Fibroblast of lung (primary cell): ENCODE data around the gene RAPGEF6. TPM values are rescaled to one million over a fixed set of nuclear protein-coding genes. Genes with fewer than 3 reads are reported as not detected.

Experiments
- DNase-seq, 2 donors: peaks; one replicate each; pipeline versions ENCODE4 v3.0.0 to v3.0.0-alpha.2; 2010; ENCODE audit warnings: low read depth in 2 of 2
- H2AFZ ChIP-seq: 2 replicates; pipeline ENCODE4 v1.5.1; 2012; ENCODE audit warnings: low read length, control low read depth, inconsistent platforms
- H3K27ac ChIP-seq: 2 replicates; pipeline ENCODE4 v1.5.1; 2011; ENCODE audit warnings: low read length, control low read depth; ENCODE audit not compliant: insufficient read depth
- H3K27me3 ChIP-seq: 2 replicates; pipeline ENCODE4 v1.5.1; 2011; ENCODE audit warnings: mild to moderate bottlenecking, low read length; ENCODE audit not compliant: control insufficient read depth, insufficient read depth
- H3K36me3 ChIP-seq: 2 replicates; pipeline ENCODE4 v1.5.1; 2011; ENCODE audit warnings: low read length; ENCODE audit not compliant: control insufficient read depth, insufficient read depth
- H3K4me1 ChIP-seq: 2 replicates; pipeline ENCODE4 v1.5.1; 2011; ENCODE audit warnings: low read length; ENCODE audit not compliant: control insufficient read depth, insufficient read depth; ENCODE audit errors: extremely low read depth
- H3K4me2 ChIP-seq: 2 replicates; pipeline ENCODE4 v1.5.1; 2011; ENCODE audit warnings: low read length, control low read depth; ENCODE audit not compliant: insufficient read depth; ENCODE audit errors: extremely low read depth
- H3K4me3 ChIP-seq, 4 experiments: fragments of 200-600 bp in 1 of 4; sonication (generic) in 1 of 4; replicated peaks in 1 of 4; 2 replicates each; pipeline ENCODE4 v1.5.1; 2011 to 2016; ENCODE audit warnings: low read length in 4 of 4, low read depth in 3 of 4, mild to moderate bottlenecking in 3 of 4, control low read depth in 2 of 4, inconsistent platforms in 1 of 4, mixed read lengths in 1 of 4; ENCODE audit not compliant: insufficient read depth in 1 of 4; ENCODE audit errors: control extremely low read depth in 1 of 4
- H3K79me2 ChIP-seq: 2 replicates; pipeline ENCODE4 v1.5.1; 2012; ENCODE audit warnings: mild to moderate bottlenecking, low read length, inconsistent platforms; ENCODE audit not compliant: control insufficient read depth, insufficient read depth
- H3K9ac ChIP-seq: 2 replicates; pipeline ENCODE4 v1.5.1; 2011; ENCODE audit warnings: mild to moderate bottlenecking, low read length, control low read depth; ENCODE audit not compliant: insufficient read depth
- H3K9me3 ChIP-seq: 2 replicates; pipeline ENCODE4 v1.5.1; 2012; ENCODE audit warnings: low read depth, low read length; ENCODE audit not compliant: control insufficient read depth, insufficient read depth
- H4K20me1 ChIP-seq: 2 replicates; pipeline ENCODE4 v1.5.1; 2011; ENCODE audit warnings: low read length; ENCODE audit not compliant: control insufficient read depth, insufficient read depth; ENCODE audit errors: extremely low read depth
- EZH2 ChIP-seq: IDR thresholded peaks from 2 replicates; pipeline ENCODE4 v1.5.1; 2012; ENCODE audit warnings: low read length, control low read depth, mild to moderate bottlenecking; ENCODE audit errors: missing control alignments
- polyA plus RNA-seq, 2 donors: library from polyadenylated mRNA; depleted of rRNA in 1 of 2; stranded (reverse) in 1 of 2; unstranded in 1 of 2; fragments of >200 nt; gene quantifications; 2 replicates each; pipeline ENCODE4 v1.2.1, GENCODE V29; 2011 to 2012; ENCODE audit warnings: missing spikeins in 1 of 2
- total RNA-seq: library from RNA; depleted of rRNA; stranded (reverse); fragments of >200 nt; gene quantifications from 2 replicates; pipeline ENCODE4 v1.2.1, GENCODE V29; 2014
- TF ChIP-seq, protein P1 (sequence below), 2 donors: IDR thresholded peaks in 1 of 2; conservative IDR thresholded peaks in 1 of 2; 1 replicate in 1 of 2; 2 replicates in 1 of 2; pipeline ENCODE4 v1.5.1; 2011 to 2012; ENCODE audit warnings: low read length in 2 of 2, control low read depth in 1 of 2, inconsistent platforms in 1 of 2, low read depth in 1 of 2, mild to moderate bottlenecking in 1 of 2

Gene RAPGEF6
- total and polyA plus RNA-seq, 2 donors (not counting 1 experiment from before 2014, with no cell fraction given), result 10.2 to 35.7 TPM

DNA sequence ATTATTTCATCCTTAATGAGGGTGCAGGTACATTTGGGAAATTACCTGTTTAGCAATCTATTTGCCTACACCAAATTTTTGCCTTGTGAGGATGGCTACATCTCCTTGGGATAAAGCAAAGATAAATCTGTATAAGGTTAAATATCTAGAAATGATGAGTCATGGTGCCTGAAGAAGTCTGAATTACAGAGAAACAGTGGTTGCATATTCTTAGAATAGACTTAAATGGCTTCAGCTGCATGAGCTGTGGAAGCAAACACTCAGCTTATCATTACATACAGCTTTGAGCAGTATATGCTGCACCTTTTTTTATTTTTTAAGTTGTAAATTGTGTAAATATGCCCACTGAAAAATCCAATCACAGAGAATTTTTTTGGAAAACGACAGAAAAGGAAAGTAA, 153.5 kb downstream of the RAPGEF6 start:
- no peak overlapping the region for H2AFZ ChIP-seq
- H3K4me2 ChIP-seq, result no peak overlapping the region
- H3K27ac ChIP-seq, result no peak overlapping the region
- peaks cover 1% of the 10 kb centered on the region for H3K36me3 ChIP-seq
- H3K79me2 ChIP-seq, result no peaks in the 10 kb centered on the region
- H3K9me3 ChIP-seq, result no peaks in the 10 kb centered on the region
- no peak overlapping the region for H3K4me3 ChIP-seq
- H4K20me1 ChIP-seq, result no peaks in the 10 kb centered on the region
- H3K9ac ChIP-seq, result no peak overlapping the region
- TF ChIP-seq, protein P1, sequence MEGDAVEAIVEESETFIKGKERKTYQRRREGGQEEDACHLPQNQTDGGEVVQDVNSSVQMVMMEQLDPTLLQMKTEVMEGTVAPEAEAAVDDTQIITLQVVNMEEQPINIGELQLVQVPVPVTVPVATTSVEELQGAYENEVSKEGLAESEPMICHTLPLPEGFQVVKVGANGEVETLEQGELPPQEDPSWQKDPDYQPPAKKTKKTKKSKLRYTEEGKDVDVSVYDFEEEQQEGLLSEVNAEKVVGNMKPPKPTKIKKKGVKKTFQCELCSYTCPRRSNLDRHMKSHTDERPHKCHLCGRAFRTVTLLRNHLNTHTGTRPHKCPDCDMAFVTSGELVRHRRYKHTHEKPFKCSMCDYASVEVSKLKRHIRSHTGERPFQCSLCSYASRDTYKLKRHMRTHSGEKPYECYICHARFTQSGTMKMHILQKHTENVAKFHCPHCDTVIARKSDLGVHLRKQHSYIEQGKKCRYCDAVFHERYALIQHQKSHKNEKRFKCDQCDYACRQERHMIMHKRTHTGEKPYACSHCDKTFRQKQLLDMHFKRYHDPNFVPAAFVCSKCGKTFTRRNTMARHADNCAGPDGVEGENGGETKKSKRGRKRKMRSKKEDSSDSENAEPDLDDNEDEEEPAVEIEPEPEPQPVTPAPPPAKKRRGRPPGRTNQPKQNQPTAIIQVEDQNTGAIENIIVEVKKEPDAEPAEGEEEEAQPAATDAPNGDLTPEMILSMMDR (conservative IDR thresholded peaks at IDR 0.05 in 1 of 2, IDR thresholded peaks at IDR 0.05 in 1 of 2; ENCODE audit: low read depth in 1 of 2, low read length in 2 of 2), result no peak
- TF ChIP-seq EZH2, result no peak
- H3K4me1 ChIP-seq, result no peaks in the 10 kb centered on the region
- no peaks in the 10 kb centered on the region for H3K27me3 ChIP-seq
- DNase-seq, result no peak

DNA sequence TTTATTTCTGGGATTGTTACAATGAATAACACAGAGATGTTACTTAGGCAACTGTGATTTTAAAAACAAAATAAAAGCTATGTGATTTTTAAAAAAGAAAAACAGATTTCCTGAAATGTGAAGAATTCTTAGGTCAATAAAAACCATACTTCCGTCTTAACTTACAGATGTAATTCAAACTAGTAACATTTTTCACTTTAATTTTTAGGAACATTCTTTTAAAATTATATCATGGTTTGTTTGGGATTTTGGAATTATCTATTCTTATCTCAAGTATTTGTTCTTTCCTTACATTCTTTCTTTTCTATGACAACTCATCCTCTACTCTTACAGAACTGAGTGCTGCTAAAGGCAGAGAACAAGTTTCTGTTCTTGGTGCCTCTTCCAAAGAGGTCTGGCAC, 159.5 kb downstream of the RAPGEF6 start:
- no peak overlapping the region for H2AFZ ChIP-seq
- H3K79me2 ChIP-seq, result no peaks in the 10 kb centered on the region
- H3K4me3 ChIP-seq, result no peak overlapping the region
- no peaks in the 10 kb centered on the region for H4K20me1 ChIP-seq
- no peak overlapping the region for H3K27ac ChIP-seq
- no peaks in the 10 kb centered on the region for H3K4me1 ChIP-seq
- DNase-seq, result no peak
- no peak overlapping the region for H3K4me2 ChIP-seq
- no peak overlapping the region for H3K9ac ChIP-seq
- TF ChIP-seq, protein P1 (conservative IDR thresholded peaks at IDR 0.05 in 1 of 2, IDR thresholded peaks at IDR 0.05 in 1 of 2; ENCODE audit: low read depth in 1 of 2, low read length in 2 of 2), result no peak
- no peak for TF ChIP-seq EZH2
- H3K36me3 ChIP-seq, result peaks cover 1% of the 10 kb centered on the region
- no peaks in the 10 kb centered on the region for H3K27me3 ChIP-seq
- no peaks in the 10 kb centered on the region for H3K9me3 ChIP-seq

DNA sequence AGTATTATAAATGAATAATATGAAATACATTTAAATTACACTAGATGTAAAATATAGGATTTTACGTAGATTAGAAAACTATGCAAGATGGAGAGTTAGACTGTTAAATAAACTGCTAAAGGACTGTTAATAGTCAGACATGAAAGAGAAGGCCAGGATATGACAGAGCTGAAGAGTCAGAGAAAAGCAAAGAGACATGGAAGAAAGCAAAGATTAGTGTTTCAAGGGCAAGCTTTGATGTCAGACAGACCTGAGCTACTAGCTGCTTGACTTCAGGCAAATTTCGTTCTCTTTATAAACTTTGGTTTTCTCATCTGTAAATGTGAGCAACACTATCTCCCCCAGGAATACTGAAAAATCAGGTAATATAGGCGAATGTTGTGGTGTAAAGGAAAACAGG, 161.3 kb downstream of the RAPGEF6 start:
- Histone ChIP-seq H3K4me1 (no peaks in the 10 kb centered on the region), H3K27ac (no peak overlapping the region), H4K20me1 (no peaks in the 10 kb centered on the region), H3K36me3 (peaks cover 1% of the 10 kb centered on the region), H3K9me3 (no peaks in the 10 kb centered on the region), H3K4me3 (no peak overlapping the region), H2AFZ (no peak overlapping the region), H3K79me2 (no peaks in the 10 kb centered on the region), H3K4me2 (no peak overlapping the region), H3K9ac (no peak overlapping the region), H3K27me3 (no peaks in the 10 kb centered on the region)
- no peak for DNase-seq
- TF ChIP-seq EZH2, result no peak
- TF ChIP-seq, protein P1 (conservative IDR thresholded peaks at IDR 0.05 in 1 of 2, IDR thresholded peaks at IDR 0.05 in 1 of 2; ENCODE audit: low read depth in 1 of 2, low read length in 2 of 2), result no peak
